ENCODE data around the gene WNT8A. TPM values are rescaled to one million over a fixed set of nuclear protein-coding genes. Genes with fewer than 3 reads are reported as not detected.
"Not testable (repeated sequence)": the region's sequence is repeated elsewhere in the genome, so short reads cannot be mapped to it uniquely, and the experiment has no call there.

The WNT8A gene
- not detected in 2 replicates for total RNA-seq (2014; rRNA removed; shearing (Covaris generic))

GRCh38 chr5:138083702-138084101 lies at the start of gene WNT8A:
Gene WNT8A (plus strand): TSS chr5:138084033. CDS start chr5:138084128, 95 bp downstream.
- Histone ChIP-seq H3K36me3 (no peaks in the 10 kb centered on the region), H3K27me3 (no peaks in the 10 kb centered on the region; the same call in 1 of the 2 replicates), H3K9me3 (replicated peaks) (no peaks in the 10 kb centered on the region), H3K27ac (no peak within 1 kb of the TSS), H3K4me3 (no peak within 1 kb of the TSS), H3K4me1 (no peaks in the 10 kb centered on the region)
- DNase-seq: no peak

GRCh38 chr5:138035605-138036537 lies 48.0 kb upstream of the WNT8A start:
- H3K27me3 ChIP-seq: no peaks in the 10 kb centered on the region
- H3K9me3 ChIP-seq (replicated peaks): no peaks in the 10 kb centered on the region
- no peak overlapping the region for H3K4me3 ChIP-seq
- no peaks in the 10 kb centered on the region for H3K36me3 ChIP-seq
- H3K27ac ChIP-seq: no peak overlapping the region
- DNase-seq: peak; percentile 71 to 91
- H3K4me1 ChIP-seq: peaks cover 6% of the 10 kb centered on the region; the same call in 1 of the 2 replicates

GRCh38 chr5:138037271-138037670 lies 46.6 kb upstream of the WNT8A start:
- no peaks in the 10 kb centered on the region for H3K36me3 ChIP-seq
- H3K4me1 ChIP-seq: peaks cover 6% of the 10 kb centered on the region; the same call in 1 of the 2 replicates
- H3K9me3 ChIP-seq (replicated peaks): no peaks in the 10 kb centered on the region
- H3K4me3 ChIP-seq: no peak overlapping the region
- no peak overlapping the region for H3K27ac ChIP-seq
- no peak for DNase-seq
- no peaks in the 10 kb centered on the region for H3K27me3 ChIP-seq

GRCh38 chr5:138037907-138038633 lies 45.8 kb upstream of the WNT8A start:
- DNase-seq: no peak
- Histone ChIP-seq H3K27ac (no peak overlapping the region), H3K27me3 (no peaks in the 10 kb centered on the region), H3K4me1 (peaks cover 6% of the 10 kb centered on the region; the same call in 1 of the 2 replicates), H3K9me3 (replicated peaks) (no peaks in the 10 kb centered on the region), H3K4me3 (no peak overlapping the region), H3K36me3 (no peaks in the 10 kb centered on the region)

GRCh38 chr5:138038826-138039225 lies 45.0 kb upstream of the WNT8A start:
- Histone ChIP-seq H3K27me3 (no peaks in the 10 kb centered on the region), H3K9me3 (replicated peaks) (no peaks in the 10 kb centered on the region), H3K27ac (no peak overlapping the region), H3K4me3 (no peak overlapping the region), H3K36me3 (no peaks in the 10 kb centered on the region), H3K4me1 (peaks cover 3% of the 10 kb centered on the region; the same call in 1 of the 2 replicates)
- DNase-seq: no peak

- H3K4me3 ChIP-seq; H3K9me3 ChIP-seq (replicated peaks); H3K4me1 ChIP-seq; H3K27me3 ChIP-seq; H3K27ac ChIP-seq; DNase-seq; H3K36me3 ChIP-seq: not testable (repeated sequence)
Observed at GRCh38 chr5:138045283-138045682, 38.5 kb upstream of the WNT8A start.

GRCh38 chr5:138051441-138052296 lies 32.2 kb upstream of the WNT8A start:
- DNase-seq: no peak
- no peak overlapping the region for H3K27ac ChIP-seq
- no peak overlapping the region for H3K4me3 ChIP-seq
- H3K9me3 ChIP-seq (replicated peaks): no peaks in the 10 kb centered on the region
- no peaks in the 10 kb centered on the region for H3K27me3 ChIP-seq
- no peaks in the 10 kb centered on the region for H3K36me3 ChIP-seq
- no peaks in the 10 kb centered on the region for H3K4me1 ChIP-seq

- not testable (repeated sequence) for H3K36me3 ChIP-seq; H3K9me3 ChIP-seq (replicated peaks); H3K27ac ChIP-seq; H3K4me3 ChIP-seq; H3K4me1 ChIP-seq; H3K27me3 ChIP-seq; DNase-seq
Observed at GRCh38 chr5:138052718-138053117, 31.1 kb upstream of the WNT8A start.

GRCh38 chr5:138053554-138053953 lies 30.3 kb upstream of the WNT8A start:
- no peak for DNase-seq
- Histone ChIP-seq H3K4me3 (no peak overlapping the region), H3K36me3 (no peaks in the 10 kb centered on the region), H3K4me1 (no peaks in the 10 kb centered on the region), H3K27me3 (no peaks in the 10 kb centered on the region), H3K9me3 (replicated peaks) (no peaks in the 10 kb centered on the region), H3K27ac (no peak overlapping the region)

GRCh38 chr5:138054206-138054605 lies 29.6 kb upstream of the WNT8A start:
- Histone ChIP-seq H3K4me3 (no peak overlapping the region), H3K9me3 (replicated peaks) (no peaks in the 10 kb centered on the region), H3K27me3 (no peaks in the 10 kb centered on the region), H3K4me1 (no peaks in the 10 kb centered on the region), H3K36me3 (no peaks in the 10 kb centered on the region), H3K27ac (no peak overlapping the region)
- DNase-seq: no peak

GRCh38 chr5:138054847-138055558 lies 28.8 kb upstream of the WNT8A start:
- H3K27me3 ChIP-seq: no peaks in the 10 kb centered on the region
- no peaks in the 10 kb centered on the region for H3K9me3 ChIP-seq (replicated peaks)
- DNase-seq: no peak
- no peak overlapping the region for H3K27ac ChIP-seq
- no peaks in the 10 kb centered on the region for H3K4me1 ChIP-seq
- no peak overlapping the region for H3K4me3 ChIP-seq
- no peaks in the 10 kb centered on the region for H3K36me3 ChIP-seq

- Histone ChIP-seq H3K4me3 (no peak overlapping the region), H3K27ac (no peak overlapping the region)
- DNase-seq: no peak
Observed at GRCh38 chr5:138064526-138064925, 19.3 kb upstream of the WNT8A start.

GRCh38 chr5:138065102-138065501 lies 18.7 kb upstream of the WNT8A start:
- Histone ChIP-seq H3K4me1 (no peaks in the 10 kb centered on the region), H3K36me3 (no peaks in the 10 kb centered on the region), H3K9me3 (replicated peaks) (no peaks in the 10 kb centered on the region), H3K4me3 (no peak overlapping the region), H3K27me3 (no peaks in the 10 kb centered on the region), H3K27ac (no peak overlapping the region)
- peak; percentile 10 to 37 for DNase-seq

More at GRCh38 chr5:138064526-138064925, 19.3 kb upstream of the WNT8A start:
- H3K4me1 ChIP-seq: no peaks in the 10 kb centered on the region
- no peaks in the 10 kb centered on the region for H3K9me3 ChIP-seq (replicated peaks)
- H3K27me3 ChIP-seq: no peaks in the 10 kb centered on the region
- H3K36me3 ChIP-seq: no peaks in the 10 kb centered on the region

- no peak for DNase-seq
- Histone ChIP-seq H3K27me3 (no peaks in the 10 kb centered on the region), H3K36me3 (no peaks in the 10 kb centered on the region), H3K27ac (no peak overlapping the region), H3K9me3 (replicated peaks) (no peaks in the 10 kb centered on the region), H3K4me3 (no peak overlapping the region), H3K4me1 (no peaks in the 10 kb centered on the region)
Observed at GRCh38 chr5:138067945-138068344, 15.9 kb upstream of the WNT8A start.
